Neutrophil (primary cell): ENCODE data around the gene TSKU.

ENCODE experiments used
- H3K27ac ChIP-seq: fragments of 200-600 bp; sonication (generic); 2 replicates; pipeline ENCODE4 v1.5.1; 2016; ENCODE audit warnings: mild to moderate bottlenecking, moderate library complexity
- H3K27me3 ChIP-seq: fragments of 200-600 bp; sonication (generic); 2 replicates; pipeline ENCODE4 v1.6.0; 2016; ENCODE audit warnings: mild to moderate bottlenecking
- H3K36me3 ChIP-seq: fragments of 200-600 bp; sonication (generic); 2 replicates; pipeline ENCODE4 v1.5.1; 2017
- H3K4me1 ChIP-seq, 2 experiments: fragments of 200-600 bp in 1 of 2; sonication (generic) in 1 of 2; 1 replicate in 1 of 2; 2 replicates in 1 of 2; pipeline versions ENCODE4 v1.5.1 to v1.6.1; 2013 to 2016; ENCODE audit warnings: low read depth in 1 of 2, low read length in 1 of 2, mild to moderate bottlenecking in 1 of 2, moderate library complexity in 1 of 2; ENCODE audit not compliant: control insufficient read depth in 1 of 2, insufficient read depth in 1 of 2
- H3K4me3 ChIP-seq, 2 experiments: fragments of 200-600 bp in 1 of 2; sonication (generic) in 1 of 2; 1 replicate in 1 of 2; 2 replicates in 1 of 2; pipeline ENCODE4 v1.5.1; 2013 to 2016; ENCODE audit warnings: low read depth in 1 of 2, low read length in 1 of 2, mild to moderate bottlenecking in 1 of 2, moderate library complexity in 1 of 2
- H3K9me3 ChIP-seq: fragments of 200-600 bp; sonication (generic); 2 replicates; pipeline ENCODE4 v1.5.1; 2016
- CTCF ChIP-seq: fragments of 200-600 bp; sonication (generic); IDR thresholded peaks from 2 replicates; pipeline ENCODE4 v1.5.1; 2016; ENCODE audit warnings: antibody characterized with exemption

The TSKU gene

GRCh38 chr11:76744186-76745043 is 38.7 kb upstream of the TSKU start:
- H3K27ac ChIP-seq = no peak overlapping the region
- peaks cover 47% of the 10 kb centered on the region for H3K27me3 ChIP-seq
- H3K9me3 ChIP-seq = no peaks in the 10 kb centered on the region
- no peak for TF ChIP-seq CTCF
- H3K4me1 ChIP-seq = no peaks in the 10 kb centered on the region
- no peaks in the 10 kb centered on the region for H3K36me3 ChIP-seq
- H3K4me3 ChIP-seq = no peak overlapping the region

GRCh38 chr11:76745044-76745376 is 38.1 kb upstream of the TSKU start:
- H3K4me1 ChIP-seq = no peaks in the 10 kb centered on the region
- H3K9me3 ChIP-seq = no peaks in the 10 kb centered on the region
- TF ChIP-seq CTCF = no peak
- no peak overlapping the region for H3K27ac ChIP-seq
- peaks cover 44% of the 10 kb centered on the region for H3K27me3 ChIP-seq
- no peaks in the 10 kb centered on the region for H3K36me3 ChIP-seq
- H3K4me3 ChIP-seq = no peak overlapping the region

GRCh38 chr11:76745561-76746207 is 37.5 kb upstream of the TSKU start:
- peaks cover 43% of the 10 kb centered on the region for H3K27me3 ChIP-seq

GRCh38 chr11:76747153-76747914 is 35.8 kb upstream of the TSKU start:
- H3K27ac ChIP-seq = no peak overlapping the region
- no peaks in the 10 kb centered on the region for H3K36me3 ChIP-seq
- no peaks in the 10 kb centered on the region for H3K4me1 ChIP-seq
- no peaks in the 10 kb centered on the region for H3K9me3 ChIP-seq
- TF ChIP-seq CTCF = no peak
- no peak overlapping the region for H3K4me3 ChIP-seq
- H3K27me3 ChIP-seq = peaks cover 36% of the 10 kb centered on the region

More at GRCh38 chr11:76745561-76746207, 37.5 kb upstream of the TSKU start:
- no peaks in the 10 kb centered on the region for H3K36me3 ChIP-seq
- no peak for TF ChIP-seq CTCF
- no peaks in the 10 kb centered on the region for H3K4me1 ChIP-seq
- H3K27ac ChIP-seq = no peak overlapping the region
- no peaks in the 10 kb centered on the region for H3K9me3 ChIP-seq
- no peak overlapping the region for H3K4me3 ChIP-seq

- Histone ChIP-seq H3K4me1 (no peaks in the 10 kb centered on the region), H3K36me3 (no peaks in the 10 kb centered on the region), H3K4me3 (no peak overlapping the region), H3K27ac (no peak overlapping the region), H3K27me3 (peaks cover 42% of the 10 kb centered on the region), H3K9me3 (no peaks in the 10 kb centered on the region)
- no peak for TF ChIP-seq CTCF
Measured at GRCh38 chr11:76747915-76748860, 35.0 kb upstream of the TSKU start.
